ENCODE results near the gene NPEPL1. TPM values are rescaled to one million over a fixed set of nuclear protein-coding genes. Genes with fewer than 3 reads are reported as not detected.

The NPEPL1 gene
- total and polyA plus RNA-seq, 2 donors = 7.4 to 52.3 TPM

- Histone ChIP-seq H3K36me3 (ENCODE audit: control insufficient read depth in 2 of 2, insufficient read depth in 2 of 2, low read length in 1 of 2) (peaks cover 51 to 65% of the 10 kb centered on the region in 2 donors), H3K4me1 (ENCODE audit: control insufficient read depth in 2 of 2, insufficient read depth in 2 of 2, low read length in 2 of 2) (no peaks in the 10 kb centered on the region), H3K27ac (ENCODE audit: low read depth in 1 of 2, low read length in 1 of 2) (no peak overlapping the region), H3K9me3 (ENCODE audit: control insufficient read depth in 2 of 2, insufficient read depth in 1 of 2, low read length in 1 of 2) (no peaks in the 10 kb centered on the region), H3K27me3 (ENCODE audit: control insufficient read depth in 2 of 2, insufficient read depth in 1 of 2, low read length in 1 of 2) (no peaks in the 10 kb centered on the region), H3K4me3 (ENCODE audit: low read length in 2 of 2) (no peak overlapping the region)
- DNase-seq (ENCODE audit: low read depth in 6 of 9, low spot score in 9 of 9) = no peak
- WGBS = 98% methylated on average over 9 of the region's 9 CpGs
Observed at GRCh38 chr20:58673119-58673518, 19.5 kb upstream of the NPEPL1 start.

GRCh38 chr20:58675146-58675584 lies 17.4 kb upstream of the NPEPL1 start:
- Histone ChIP-seq H3K27ac (ENCODE audit: low read depth in 1 of 2, low read length in 1 of 2) (no peak overlapping the region), H3K9me3 (ENCODE audit: control insufficient read depth in 2 of 2, insufficient read depth in 1 of 2, low read length in 1 of 2) (no peaks in the 10 kb centered on the region), H3K27me3 (ENCODE audit: control insufficient read depth in 2 of 2, insufficient read depth in 1 of 2, low read length in 1 of 2) (no peaks in the 10 kb centered on the region), H3K36me3 (ENCODE audit: control insufficient read depth in 2 of 2, insufficient read depth in 2 of 2, low read length in 1 of 2) (peaks cover 40 to 71% of the 10 kb centered on the region in 2 donors), H3K4me1 (ENCODE audit: control insufficient read depth in 2 of 2, insufficient read depth in 2 of 2, low read length in 2 of 2) (no peaks in the 10 kb centered on the region), H3K4me3 (ENCODE audit: low read length in 2 of 2) (no peak overlapping the region)
- no peak for DNase-seq (ENCODE audit: low read depth in 6 of 9, low spot score in 9 of 9)
- 96% methylated on average over 18 of the region's 18 CpGs for WGBS

DNA sequence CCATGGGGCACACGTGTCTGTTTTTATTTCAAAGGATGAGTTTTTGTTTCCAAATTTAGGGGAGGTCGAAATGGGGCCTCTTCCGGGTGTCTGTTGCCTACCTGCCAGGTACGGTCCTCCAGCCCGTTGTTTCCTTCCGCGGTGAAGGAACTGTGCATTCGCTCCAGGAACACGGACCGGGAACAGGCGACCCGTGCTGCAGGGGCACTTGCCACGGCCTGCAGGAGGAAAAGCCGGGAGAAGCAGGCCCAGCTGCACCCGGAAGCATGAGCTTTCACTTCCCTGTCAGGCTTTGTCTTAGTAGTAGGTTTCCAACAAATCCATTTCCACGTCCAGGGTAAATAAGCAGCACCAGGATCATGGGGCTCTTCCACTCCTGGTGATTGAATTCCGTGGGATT lies 17.0 kb upstream of the NPEPL1 start:
- Histone ChIP-seq H3K9me3 (ENCODE audit: control insufficient read depth in 2 of 2, insufficient read depth in 1 of 2, low read length in 1 of 2) (no peaks in the 10 kb centered on the region), H3K27me3 (ENCODE audit: control insufficient read depth in 2 of 2, insufficient read depth in 1 of 2, low read length in 1 of 2) (no peaks in the 10 kb centered on the region), H3K27ac (ENCODE audit: low read depth in 1 of 2, low read length in 1 of 2) (no peak overlapping the region), H3K4me3 (ENCODE audit: low read length in 2 of 2) (no peak overlapping the region), H3K36me3 (ENCODE audit: control insufficient read depth in 2 of 2, insufficient read depth in 2 of 2, low read length in 1 of 2) (peaks cover 35 to 69% of the 10 kb centered on the region in 2 donors), H3K4me1 (ENCODE audit: control insufficient read depth in 2 of 2, insufficient read depth in 2 of 2, low read length in 2 of 2) (no peaks in the 10 kb centered on the region)
- DNase-seq (ENCODE audit: low read depth in 6 of 9, low spot score in 9 of 9) = no peak
- 95% methylated on average over 17 of the region's 17 CpGs for WGBS

GRCh38 chr20:58676161-58676560 lies 16.4 kb upstream of the NPEPL1 start:
- peaks cover 31 to 64% of the 10 kb centered on the region in 2 donors for H3K36me3 ChIP-seq (ENCODE audit: control insufficient read depth in 2 of 2, insufficient read depth in 2 of 2, low read length in 1 of 2)
- no peak overlapping the region for H3K4me3 ChIP-seq (ENCODE audit: low read length in 2 of 2)
- 98% methylated on average over 19 of the region's 19 CpGs for WGBS
- no peaks in the 10 kb centered on the region for H3K9me3 ChIP-seq (ENCODE audit: control insufficient read depth in 2 of 2, insufficient read depth in 1 of 2, low read length in 1 of 2)
- no peak for DNase-seq (ENCODE audit: low read depth in 6 of 9, low spot score in 9 of 9)
- H3K27ac ChIP-seq (ENCODE audit: low read depth in 1 of 2, low read length in 1 of 2) = no peak overlapping the region
- H3K27me3 ChIP-seq (ENCODE audit: control insufficient read depth in 2 of 2, insufficient read depth in 1 of 2, low read length in 1 of 2) = no peaks in the 10 kb centered on the region
- H3K4me1 ChIP-seq (ENCODE audit: control insufficient read depth in 2 of 2, insufficient read depth in 2 of 2, low read length in 2 of 2) = no peaks in the 10 kb centered on the region

GRCh38 chr20:58677079-58677604 lies 15.5 kb upstream of the NPEPL1 start:
- 97% methylated on average over 5 of the region's 5 CpGs for WGBS
- Histone ChIP-seq H3K4me1 (ENCODE audit: control insufficient read depth in 2 of 2, insufficient read depth in 2 of 2, low read length in 2 of 2) (no peaks in the 10 kb centered on the region), H3K4me3 (ENCODE audit: low read length in 2 of 2) (no peak overlapping the region), H3K36me3 (ENCODE audit: control insufficient read depth in 2 of 2, insufficient read depth in 2 of 2, low read length in 1 of 2) (peaks cover 29 to 63% of the 10 kb centered on the region in 2 donors), H3K9me3 (ENCODE audit: control insufficient read depth in 2 of 2, insufficient read depth in 1 of 2, low read length in 1 of 2) (no peaks in the 10 kb centered on the region), H3K27me3 (ENCODE audit: control insufficient read depth in 2 of 2, insufficient read depth in 1 of 2, low read length in 1 of 2) (no peaks in the 10 kb centered on the region), H3K27ac (ENCODE audit: low read depth in 1 of 2, low read length in 1 of 2) (no peak overlapping the region)
- no peak for DNase-seq (ENCODE audit: low read depth in 6 of 9, low spot score in 9 of 9)

- Histone ChIP-seq H3K9me3 (ENCODE audit: control insufficient read depth in 2 of 2, insufficient read depth in 1 of 2, low read length in 1 of 2) (no peaks in the 10 kb centered on the region), H3K27me3 (ENCODE audit: control insufficient read depth in 2 of 2, insufficient read depth in 1 of 2, low read length in 1 of 2) (no peaks in the 10 kb centered on the region), H3K4me3 (ENCODE audit: low read length in 2 of 2) (no peak overlapping the region), H3K27ac (ENCODE audit: low read depth in 1 of 2, low read length in 1 of 2) (no peak overlapping the region), H3K36me3 (ENCODE audit: control insufficient read depth in 2 of 2, insufficient read depth in 2 of 2, low read length in 1 of 2) (peaks cover 28 to 58% of the 10 kb centered on the region in 2 donors), H3K4me1 (ENCODE audit: control insufficient read depth in 2 of 2, insufficient read depth in 2 of 2, low read length in 2 of 2) (no peaks in the 10 kb centered on the region)
- DNase-seq (ENCODE audit: low read depth in 6 of 9, low spot score in 9 of 9) = no peak
- 97% methylated on average over 5 of the region's 5 CpGs for WGBS
Observed at GRCh38 chr20:58677808-58678207, 14.8 kb upstream of the NPEPL1 start.

GRCh38 chr20:58678806-58679205 lies 13.8 kb upstream of the NPEPL1 start:
- Histone ChIP-seq H3K36me3 (ENCODE audit: control insufficient read depth in 2 of 2, insufficient read depth in 2 of 2, low read length in 1 of 2) (peaks cover 22 to 48% of the 10 kb centered on the region in 2 donors), H3K27ac (ENCODE audit: low read depth in 1 of 2, low read length in 1 of 2) (no peak overlapping the region), H3K27me3 (ENCODE audit: control insufficient read depth in 2 of 2, insufficient read depth in 1 of 2, low read length in 1 of 2) (no peaks in the 10 kb centered on the region), H3K4me3 (ENCODE audit: low read length in 2 of 2) (no peak overlapping the region), H3K9me3 (ENCODE audit: control insufficient read depth in 2 of 2, insufficient read depth in 1 of 2, low read length in 1 of 2) (no peaks in the 10 kb centered on the region), H3K4me1 (ENCODE audit: control insufficient read depth in 2 of 2, insufficient read depth in 2 of 2, low read length in 2 of 2) (no peaks in the 10 kb centered on the region)
- no peak for DNase-seq (ENCODE audit: low read depth in 6 of 9, low spot score in 9 of 9)
- WGBS = 97% methylated on average over 8 of the region's 8 CpGs

GRCh38 chr20:58682656-58683531 lies 9.7 kb upstream of the NPEPL1 start:
- DNase-seq (ENCODE audit: low read depth in 6 of 9, low spot score in 9 of 9) = no peak
- peaks cover 3 to 17% of the 10 kb centered on the region in 2 donors for H3K36me3 ChIP-seq (ENCODE audit: control insufficient read depth in 2 of 2, insufficient read depth in 2 of 2, low read length in 1 of 2)
- 98% methylated on average over 11 of the region's 11 CpGs for WGBS
- H3K27ac ChIP-seq (ENCODE audit: low read depth in 1 of 2, low read length in 1 of 2) = no peak overlapping the region
- H3K9me3 ChIP-seq (ENCODE audit: control insufficient read depth in 2 of 2, insufficient read depth in 1 of 2, low read length in 1 of 2) = no peaks in the 10 kb centered on the region
- no peaks in the 10 kb centered on the region for H3K4me1 ChIP-seq (ENCODE audit: control insufficient read depth in 2 of 2, insufficient read depth in 2 of 2, low read length in 2 of 2)
- no peaks in the 10 kb centered on the region for H3K27me3 ChIP-seq (ENCODE audit: control insufficient read depth in 2 of 2, insufficient read depth in 1 of 2, low read length in 1 of 2)
- no peak overlapping the region for H3K4me3 ChIP-seq (ENCODE audit: low read length in 2 of 2)

DNA sequence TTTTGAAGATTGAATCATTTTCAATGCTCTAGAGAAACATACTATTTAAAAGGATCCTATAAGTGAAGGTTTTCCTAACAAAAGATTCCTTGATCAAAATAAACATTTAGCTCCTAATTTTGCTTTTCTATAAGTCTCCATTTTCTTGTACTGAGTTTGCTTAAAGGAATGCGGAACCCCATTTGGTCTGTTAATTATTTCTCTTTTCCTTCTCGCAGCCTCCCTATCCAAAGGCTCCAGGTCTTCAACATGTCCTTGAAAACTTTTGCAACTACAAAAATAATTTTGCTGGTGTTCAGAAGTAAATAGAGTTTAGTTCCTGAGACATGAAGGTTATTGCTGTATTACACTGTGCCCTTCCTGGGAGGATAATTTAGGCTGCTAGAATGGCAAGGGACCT lies 8.3 kb upstream of the NPEPL1 start:
- Histone ChIP-seq H3K27ac (ENCODE audit: low read depth in 1 of 2, low read length in 1 of 2) (no peak overlapping the region), H3K4me1 (ENCODE audit: control insufficient read depth in 2 of 2, insufficient read depth in 2 of 2, low read length in 2 of 2) (no peaks in the 10 kb centered on the region), H3K27me3 (ENCODE audit: control insufficient read depth in 2 of 2, insufficient read depth in 1 of 2, low read length in 1 of 2) (no peaks in the 10 kb centered on the region), H3K9me3 (ENCODE audit: control insufficient read depth in 2 of 2, insufficient read depth in 1 of 2, low read length in 1 of 2) (no peaks in the 10 kb centered on the region), H3K36me3 (ENCODE audit: control insufficient read depth in 2 of 2, insufficient read depth in 2 of 2, low read length in 1 of 2) (peaks cover 3 to 8% of the 10 kb centered on the region in 2 donors), H3K4me3 (ENCODE audit: low read length in 2 of 2) (no peak overlapping the region)
- DNase-seq (ENCODE audit: low read depth in 6 of 9, low spot score in 9 of 9) = no peak
- 99% methylated on average over 2 of the region's 2 CpGs for WGBS

Data from thymus (tissue), 11 donors.